ENCODE measurements around the gene ASCC1. TPM values are rescaled to one million over a fixed set of nuclear protein-coding genes. Genes with fewer than 3 reads are reported as not detected.
A peak's percentile ranks its signal among the peaks of the same experiment; 100 is the strongest.

ASCC1 gene
- total RNA-seq, 2 donors from 2014 or later = 17.7 to 17.9 TPM

GRCh38 chr10:72081210-72081609 lies 134.9 kb downstream of the ASCC1 start:
- intact Hi-C loops (cut with DNase I, micrococcal nuclease) = no loop called here
- ATAC-seq (no peak), DNase-seq (peak in 1 of 2 donors; percentile 15)

GRCh38 chr10:72080042-72080975 lies 135.8 kb downstream of the ASCC1 start:
- no peak for ATAC-seq
- DNase-seq = no peak
- intact Hi-C loops (cut with DNase I, micrococcal nuclease) = no loop called here

- peak in 1 of 2 donors; percentile 22 for DNase-seq
- no peak for ATAC-seq
- intact Hi-C loops (cut with DNase I, micrococcal nuclease) = no loop called here
These were observed 136.7 kb downstream of the ASCC1 start for GRCh38 chr10:72079356-72079755.

GRCh38 chr10:72077275-72077990 lies 138.6 kb downstream of the ASCC1 start:
- no peak for ATAC-seq
- no peak for DNase-seq
- intact Hi-C loops (cut with DNase I, micrococcal nuclease) = no loop called here

- intact Hi-C loops (cut with DNase I, micrococcal nuclease) = no loop called here
- ATAC-seq (no peak), DNase-seq (no peak)
These were observed 139.3 kb downstream of the ASCC1 start for GRCh38 chr10:72076756-72077155.

GRCh38 chr10:72075376-72076115 lies 140.5 kb downstream of the ASCC1 start:
- no peak for DNase-seq
- ATAC-seq = no peak
- intact Hi-C loops (cut with DNase I, micrococcal nuclease) = no loop called here

- no peak for DNase-seq
- no peak for ATAC-seq
These were observed 141.3 kb downstream of the ASCC1 start for GRCh38 chr10:72074574-72075375.

GRCh38 chr10:72073708-72074573 lies 142.1 kb downstream of the ASCC1 start:
- DNase-seq = no peak
- intact Hi-C loops (cut with DNase I, micrococcal nuclease) = no loop called here
- no peak for ATAC-seq

More at GRCh38 chr10:72074574-72075375, 141.3 kb downstream of the ASCC1 start:
- intact Hi-C loops (cut with DNase I, micrococcal nuclease) = no loop called here

GRCh38 chr10:72072639-72073038 lies 143.4 kb downstream of the ASCC1 start:
- ATAC-seq (no peak), DNase-seq (no peak)
- intact Hi-C loops (cut with DNase I, micrococcal nuclease) = no loop called here

GRCh38 chr10:72072046-72072445 lies 144.0 kb downstream of the ASCC1 start:
- intact Hi-C loops (cut with DNase I, micrococcal nuclease) = no loop called here
- ATAC-seq = no peak

GRCh38 chr10:72069751-72070526 lies 146.1 kb downstream of the ASCC1 start:
- intact Hi-C loops (cut with DNase I, micrococcal nuclease) = no loop called here
- no peak for ATAC-seq

More at GRCh38 chr10:72072046-72072445, 144.0 kb downstream of the ASCC1 start:
- DNase-seq = no peak

GRCh38 chr10:72068901-72069446 lies 147.1 kb downstream of the ASCC1 start:
- intact Hi-C loops (cut with DNase I, micrococcal nuclease) = no loop called here
- ATAC-seq = no peak
- DNase-seq = no peak

More at GRCh38 chr10:72069751-72070526, 146.1 kb downstream of the ASCC1 start:
- no peak for DNase-seq

GRCh38 chr10:72068126-72068765 lies 147.8 kb downstream of the ASCC1 start:
- DNase-seq = no peak

GRCh38 chr10:72067463-72068125 lies 148.5 kb downstream of the ASCC1 start:
- intact Hi-C loops (cut with DNase I, micrococcal nuclease) = no loop called here
- DNase-seq (no peak), ATAC-seq (no peak)

More at GRCh38 chr10:72068126-72068765, 147.8 kb downstream of the ASCC1 start:
- intact Hi-C loops (cut with DNase I, micrococcal nuclease) = no loop called here
- no peak for ATAC-seq
